ENCODE results near the gene CEL. TPM values are rescaled to one million over a fixed set of nuclear protein-coding genes. Genes with fewer than 3 reads are reported as not detected.

The CEL gene
- total and polyA plus RNA-seq, 5 experiments from 2014 or later: 1.3 to 1.6 TPM; not detected in 3

DNA sequence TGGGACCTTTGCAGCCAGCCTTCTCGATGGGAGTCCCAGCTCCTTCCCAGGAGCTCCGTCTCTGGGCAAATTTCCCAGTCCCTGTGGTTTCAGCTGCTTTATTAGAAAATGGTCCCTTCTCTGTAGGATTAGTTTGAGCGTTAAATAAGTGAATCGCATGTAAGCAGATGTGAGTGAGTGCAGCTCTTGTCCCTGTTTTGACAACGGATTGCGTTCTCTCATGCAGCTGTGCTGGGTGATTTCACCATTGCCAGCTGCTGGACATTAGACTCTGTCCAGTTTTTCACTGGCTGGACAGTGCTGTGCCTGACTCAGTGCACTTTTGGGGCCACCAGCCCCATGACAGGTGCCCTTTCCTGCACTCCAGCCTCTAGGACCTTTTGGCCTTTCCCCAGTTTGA lies 11.6 kb upstream of the CEL start:
- Mint-ChIP-seq H3K4me1 (peaks cover 0 to 4% (median 2%) of the 10 kb centered on the region in 4 donors), H3K4me3 (no peak overlapping the region), H3K36me3 (peaks cover 0 to 72% (median 20%) of the 10 kb centered on the region in 3 donors), H3K27ac (no peak overlapping the region), H3K27me3 (no peaks in the 10 kb centered on the region), H3K9me3 (no peaks in the 10 kb centered on the region)
- DNase-seq: no peak
- ATAC-seq: no peak
- POLR2A ChIA-PET: no interaction called here

DNA sequence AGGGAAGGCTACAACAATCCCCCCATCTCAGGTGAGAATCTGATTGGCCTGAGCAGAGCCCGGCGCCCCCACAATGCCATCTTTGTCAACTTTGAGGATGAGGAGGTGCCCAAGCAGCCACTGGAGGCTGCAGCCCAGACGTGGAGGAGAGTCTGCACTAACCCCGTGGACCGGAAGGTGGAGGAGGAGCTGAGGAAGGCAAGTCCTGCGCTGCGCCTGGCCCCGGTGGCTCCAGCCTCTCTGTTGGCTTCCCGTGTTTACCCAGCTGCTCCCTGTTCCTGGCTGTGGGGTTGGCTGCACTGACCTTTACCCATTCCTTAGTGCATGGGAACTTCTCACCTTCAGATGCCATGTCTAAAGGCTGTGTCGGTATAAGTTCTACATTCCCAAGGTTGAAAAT lies 11.0 kb upstream of the CEL start:
- ATAC-seq (no peak), DNase-seq (no peak)
- Mint-ChIP-seq H3K27me3 (no peaks in the 10 kb centered on the region), H3K36me3 (peaks cover 0 to 69% (median 17%) of the 10 kb centered on the region in 3 donors), H3K27ac (peak overlapping the region in 1 of 10 donors; percentile 67), H3K9me3 (no peaks in the 10 kb centered on the region), H3K4me1 (peaks cover 0 to 4% (median 3%) of the 10 kb centered on the region in 4 donors), H3K4me3 (no peak overlapping the region)
- POLR2A ChIA-PET: no interaction called here

GRCh38 chr9:133051281-133051900 lies 10.4 kb upstream of the CEL start:
- peaks cover 0 to 70% (median 23%) of the 10 kb centered on the region in 3 donors for H3K36me3 Mint-ChIP-seq
- no peak overlapping the region for H3K4me3 Mint-ChIP-seq
- H3K9me3 Mint-ChIP-seq: no peaks in the 10 kb centered on the region
- H3K27me3 Mint-ChIP-seq: no peaks in the 10 kb centered on the region
- H3K4me1 Mint-ChIP-seq: peaks cover 4 to 9% (median 7%) of the 10 kb centered on the region in 4 donors
- DNase-seq (no peak), ATAC-seq (no peak)
- H3K27ac Mint-ChIP-seq: no peak overlapping the region
- POLR2A ChIA-PET: no interaction called here

DNA sequence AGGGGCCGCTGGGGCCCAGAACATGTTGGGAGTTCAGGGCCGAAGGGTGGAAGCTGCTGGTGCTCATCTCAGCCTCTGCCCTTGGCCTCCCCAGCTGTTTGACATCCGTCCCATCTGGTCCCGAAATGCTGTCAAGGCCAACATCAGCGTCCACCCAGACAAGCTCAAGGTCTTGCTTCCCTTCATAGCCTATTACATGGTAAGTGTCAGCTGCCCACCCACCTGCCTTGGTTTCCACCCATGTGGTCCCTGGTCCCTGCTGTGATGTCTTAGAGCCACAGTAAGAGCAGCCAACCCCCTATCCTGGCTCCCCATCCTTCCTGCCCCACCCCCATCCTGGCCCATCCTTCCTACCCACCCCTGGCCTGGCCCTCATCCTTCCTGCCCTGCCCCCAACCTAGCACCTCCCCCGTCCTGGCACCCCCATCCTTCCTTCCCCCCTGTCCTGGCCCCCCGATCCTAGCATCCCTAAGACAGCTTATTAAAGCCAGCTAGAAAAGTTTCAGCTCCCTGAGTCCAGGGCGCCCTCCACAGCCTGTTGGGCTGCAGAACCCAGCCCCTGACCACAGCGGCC lies 9.7 kb upstream of the CEL start:
- no peaks in the 10 kb centered on the region for H3K9me3 Mint-ChIP-seq
- peaks cover 0 to 65% (median 24%) of the 10 kb centered on the region in 3 donors for H3K36me3 Mint-ChIP-seq
- no peaks in the 10 kb centered on the region for H3K27me3 Mint-ChIP-seq
- DNase-seq: no peak
- no peak for ATAC-seq
- no peak overlapping the region for H3K4me3 Mint-ChIP-seq
- H3K27ac Mint-ChIP-seq: no peak overlapping the region
- POLR2A ChIA-PET: no interaction called here
- peaks cover 2 to 15% (median 10%) of the 10 kb centered on the region in 4 donors for H3K4me1 Mint-ChIP-seq

GRCh38 chr9:133054194-133054890 lies 7.4 kb upstream of the CEL start:
- POLR2A ChIA-PET: interaction anchor here (1.1 kb wide), 1 partner anchor 24 kb away, joined by 3 read pairs; the partner anchor contains the start of gene GTF3C5
- ATAC-seq: no peak

DNA sequence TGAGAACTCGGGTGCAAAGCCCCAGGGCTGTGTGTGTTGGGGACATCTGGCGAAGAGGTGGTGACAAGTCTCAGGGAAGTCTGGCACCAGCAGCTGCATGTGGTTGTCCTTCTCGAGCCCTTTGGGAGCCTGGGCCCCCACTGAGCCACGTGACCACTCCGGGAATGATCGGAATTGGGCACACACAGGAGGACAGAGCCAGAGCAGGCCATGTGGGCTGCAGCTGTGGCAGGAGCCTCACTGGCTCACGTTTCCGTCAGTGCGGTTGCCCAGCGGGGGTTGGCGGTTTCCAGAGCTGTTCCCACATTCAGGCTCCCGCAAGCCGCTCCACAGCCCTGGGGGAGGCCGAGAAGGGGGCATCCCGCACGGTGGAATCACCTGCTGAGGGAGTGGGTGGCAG lies 6.8 kb upstream of the CEL start:
- H3K9me3 Mint-ChIP-seq: no peaks in the 10 kb centered on the region
- H3K27me3 Mint-ChIP-seq: no peaks in the 10 kb centered on the region
- H3K4me1 Mint-ChIP-seq: peaks cover 14 to 44% (median 34%) of the 10 kb centered on the region in 4 donors
- DNase-seq: no peak
- H3K27ac Mint-ChIP-seq: peak overlapping the region in 1 of 10 donors; percentile 59
- POLR2A ChIA-PET: interaction anchor here (1.1 kb wide), 1 partner anchor 25 kb away, joined by 3 read pairs; the partner anchor contains the start of gene GTF3C5
- peaks cover 0 to 55% (median 21%) of the 10 kb centered on the region in 3 donors for H3K36me3 Mint-ChIP-seq
- H3K4me3 Mint-ChIP-seq: no peak overlapping the region
- ATAC-seq: no peak

More at GRCh38 chr9:133054194-133054890, 7.4 kb upstream of the CEL start:
- Mint-ChIP-seq H3K27me3 (no peaks in the 10 kb centered on the region), H3K27ac (peak overlapping the region in 1 of 10 donors; percentile 62), H3K36me3 (peaks cover 0 to 62% (median 23%) of the 10 kb centered on the region in 3 donors), H3K4me1 (peaks cover 9 to 38% (median 28%) of the 10 kb centered on the region in 4 donors), H3K4me3 (no peak overlapping the region), H3K9me3 (no peaks in the 10 kb centered on the region)
- no peak for DNase-seq

DNA sequence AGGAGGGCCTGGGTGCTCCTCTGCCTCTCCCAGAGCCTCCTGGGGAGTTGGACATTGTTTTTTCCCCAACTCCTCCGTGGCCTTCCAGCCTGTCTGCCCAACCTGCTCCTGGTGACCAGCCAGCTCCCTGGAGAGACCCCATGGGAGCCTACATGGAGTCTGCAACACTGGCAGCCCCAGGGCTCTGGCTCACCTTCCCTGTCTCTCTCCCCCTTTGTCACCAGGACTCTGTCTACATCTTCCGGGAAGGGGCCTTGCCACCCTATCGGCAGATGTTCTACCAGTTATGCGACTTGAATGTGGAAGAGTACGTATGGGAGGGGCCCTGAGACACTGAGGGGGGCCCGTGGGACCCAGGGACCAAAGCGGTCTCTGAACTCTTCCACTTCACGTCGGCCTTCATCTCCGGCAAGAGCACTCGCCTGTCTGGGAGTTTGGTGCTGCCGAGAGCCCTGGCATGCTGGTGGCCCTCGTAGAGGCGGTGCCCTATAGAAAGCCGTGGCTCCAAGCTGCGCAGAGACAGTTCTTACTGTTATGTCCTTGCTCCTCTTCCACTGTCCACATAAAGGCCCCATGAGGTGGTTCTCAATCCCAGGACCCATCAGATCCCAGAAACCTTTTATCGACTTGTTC lies 5.9 kb upstream of the CEL start:
- no peak for DNase-seq
- Mint-ChIP-seq H3K4me1 (peaks cover 16 to 52% (median 40%) of the 10 kb centered on the region in 4 donors), H3K27ac (peak overlapping the region in 9 of 10 donors; percentile 51 to 87 (median 77)), H3K4me3 (peak overlapping the region in 3 of 10 donors; percentile 29 to 75 (median 64)), H3K27me3 (no peaks in the 10 kb centered on the region), H3K9me3 (no peaks in the 10 kb centered on the region), H3K36me3 (peaks cover 0 to 47% (median 20%) of the 10 kb centered on the region in 3 donors)
- POLR2A ChIA-PET: interaction anchor here (2.4 kb wide), 1 partner anchor 26 kb away, joined by 6 read pairs; the partner anchor contains the start of gene GTF3C5
- no peak for ATAC-seq

DNA sequence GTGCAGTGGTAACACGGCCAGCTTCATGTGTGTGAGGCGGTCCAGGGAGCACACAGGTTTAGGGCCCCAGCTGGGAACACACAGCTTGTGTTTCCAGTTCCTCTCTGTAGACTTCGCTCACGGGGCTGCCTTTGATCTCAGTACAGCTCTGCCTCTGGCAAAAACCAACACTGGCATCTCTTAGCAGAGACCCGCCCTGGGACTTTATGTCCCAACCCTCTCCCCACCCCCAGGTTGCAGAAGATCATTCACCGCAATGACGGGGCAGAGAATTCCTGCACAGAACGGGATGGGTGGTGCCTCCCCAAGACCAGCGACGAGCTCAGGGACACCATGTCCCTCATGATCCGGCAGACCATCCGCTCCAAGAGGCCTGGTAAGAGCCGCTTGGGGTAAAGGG lies 5.2 kb upstream of the CEL start:
- POLR2A ChIA-PET: interaction anchor here (1.3 to 2.4 kb wide), 2 partner anchors 26 to 93 kb away, joined by 5 to 6 read pairs; partner anchors contain the start of gene GTF3C5
- peak overlapping the region in 6 of 10 donors; percentile 29 to 75 (median 54) for H3K4me3 Mint-ChIP-seq
- H3K4me1 Mint-ChIP-seq: peaks cover 16 to 58% (median 43%) of the 10 kb centered on the region in 4 donors
- H3K27ac Mint-ChIP-seq: peak overlapping the region; percentile 51 to 87 (median 76)
- DNase-seq: no peak
- peaks cover 0 to 41% (median 16%) of the 10 kb centered on the region in 3 donors for H3K36me3 Mint-ChIP-seq
- no peak for ATAC-seq
- H3K9me3 Mint-ChIP-seq: no peaks in the 10 kb centered on the region
- no peaks in the 10 kb centered on the region for H3K27me3 Mint-ChIP-seq

GRCh38 chr9:133057006-133057405 lies 4.8 kb upstream of the CEL start:
- peak overlapping the region in 3 of 10 donors; percentile 16 to 64 (median 41) for H3K4me3 Mint-ChIP-seq

DNA sequence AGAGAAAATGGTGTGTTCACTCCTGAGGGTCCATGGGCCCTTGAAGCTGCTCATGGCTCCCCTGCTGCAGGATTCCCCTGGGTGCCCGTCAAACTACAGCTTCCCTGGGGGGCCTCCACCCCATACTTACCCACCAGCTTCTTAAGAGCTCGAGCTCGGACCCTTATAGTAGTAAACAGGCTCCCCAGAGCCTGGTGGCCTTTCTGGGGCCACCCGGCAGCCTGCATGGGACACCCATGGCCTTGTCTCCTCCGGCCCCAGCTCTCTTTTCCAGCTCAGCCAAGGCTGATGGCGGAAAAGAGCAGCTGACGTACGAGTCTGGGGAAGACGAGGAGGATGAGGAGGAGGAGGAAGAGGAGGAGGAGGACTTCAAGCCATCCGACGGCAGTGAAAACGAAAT lies 4.2 kb upstream of the CEL start:
- H3K27me3 Mint-ChIP-seq: no peaks in the 10 kb centered on the region
- peaks cover 0 to 31% (median 16%) of the 10 kb centered on the region in 3 donors for H3K36me3 Mint-ChIP-seq
- peak overlapping the region in 1 of 10 donors; percentile 41 for H3K4me3 Mint-ChIP-seq
- H3K9me3 Mint-ChIP-seq: no peaks in the 10 kb centered on the region
- H3K4me1 Mint-ChIP-seq: peaks cover 16 to 58% (median 44%) of the 10 kb centered on the region in 4 donors
- no peak for DNase-seq
- ATAC-seq: no peak
- POLR2A ChIA-PET: interaction anchor here (0.5 to 2.4 kb wide), 5 partner anchors 24 to 642 kb away, joined by 3 to 6 read pairs (median 4); partner anchors contain the start of gene GTF3C5
- peak overlapping the region in 5 of 10 donors; percentile 49 to 80 (median 69) for H3K27ac Mint-ChIP-seq

More at GRCh38 chr9:133057006-133057405, 4.8 kb upstream of the CEL start:
- H3K27ac Mint-ChIP-seq: peak overlapping the region in 7 of 10 donors; percentile 4 to 87 (median 77)
- no peaks in the 10 kb centered on the region for H3K9me3 Mint-ChIP-seq
- DNase-seq (peak in 6 of 10 donors; percentile 10 to 67 (median 24)), ATAC-seq (peak; percentile 73 to 80)
- no peaks in the 10 kb centered on the region for H3K27me3 Mint-ChIP-seq
- H3K4me1 Mint-ChIP-seq: peaks cover 16 to 58% (median 43%) of the 10 kb centered on the region in 4 donors
- POLR2A ChIA-PET: interaction anchor here (0.5 to 2.4 kb wide), 3 partner anchors 25 to 92 kb away, joined by 4 to 6 read pairs (median 5); partner anchors contain the start of gene GTF3C5
- H3K36me3 Mint-ChIP-seq: peaks cover 0 to 36% (median 16%) of the 10 kb centered on the region in 3 donors

GRCh38 chr9:133058071-133058470 lies 3.7 kb upstream of the CEL start:
- Mint-ChIP-seq H3K9me3 (no peaks in the 10 kb centered on the region), H3K4me3 (no peak overlapping the region), H3K36me3 (peaks cover 0 to 28% (median 16%) of the 10 kb centered on the region in 3 donors), H3K27me3 (no peaks in the 10 kb centered on the region), H3K27ac (peak overlapping the region in 6 of 10 donors; percentile 3 to 66 (median 34)), H3K4me1 (peaks cover 16 to 58% (median 45%) of the 10 kb centered on the region in 4 donors)
- DNase-seq: no peak
- POLR2A ChIA-PET: interaction anchor here (0.5 to 2.4 kb wide), 3 partner anchors 28 to 642 kb away, joined by 3 to 6 read pairs (median 3); partner anchors contain the start of gene GTF3C5
- no peak for ATAC-seq
